Superior temporal gyrus (tissue), 1 donor: ENCODE data around the gene KDM3B.
"Not testable (repeated sequence)": the region's sequence is repeated elsewhere in the genome, so short reads cannot be mapped to it uniquely, and the experiment has no call there.

Experiments used
- DNase-seq: peaks from one replicate; pipeline ENCODE4 v3.0.0-alpha.2; 2016; ENCODE audit errors: extremely low spot score

The KDM3B gene

DNA sequence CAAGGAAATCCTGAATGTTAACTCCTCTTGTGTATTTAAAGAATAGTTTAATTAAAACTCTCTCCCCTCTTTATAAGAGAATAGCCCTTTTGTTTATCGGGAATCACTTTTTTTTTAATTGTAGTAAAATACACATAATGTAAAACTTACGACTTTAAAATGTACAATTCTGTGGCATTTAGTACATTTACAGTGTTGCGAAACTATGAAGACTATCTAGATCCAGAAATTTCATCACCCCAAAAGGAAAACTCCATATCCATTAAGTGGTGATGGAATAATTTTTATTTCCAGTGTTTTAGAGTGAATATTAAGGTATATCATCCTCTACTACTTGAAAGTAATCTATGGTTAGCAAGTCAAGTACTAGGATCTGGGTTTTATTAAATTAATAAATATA lies 36.8 kb downstream of the KDM3B start:
- DNase-seq = no peak

DNA sequence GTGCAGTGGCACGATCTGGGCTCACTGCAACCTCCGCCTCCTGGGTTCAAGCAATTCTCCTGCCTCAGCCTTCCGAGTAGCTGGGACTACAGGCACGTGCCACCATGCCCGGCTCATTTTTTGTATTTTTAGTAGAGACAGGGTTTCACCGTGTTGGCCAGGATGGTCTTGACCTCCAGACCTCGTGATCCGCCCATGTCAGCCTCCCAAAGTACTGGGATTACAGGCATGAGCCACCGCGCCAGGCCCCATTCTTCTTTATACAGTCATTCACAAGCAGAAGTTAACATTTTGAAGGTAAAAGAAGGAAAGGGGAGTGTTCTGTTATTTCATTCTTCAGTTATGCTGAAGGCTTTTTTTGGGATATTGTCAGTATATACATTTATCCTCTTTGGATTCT lies 37.4 kb downstream of the KDM3B start:
- not testable (repeated sequence) for DNase-seq

DNA sequence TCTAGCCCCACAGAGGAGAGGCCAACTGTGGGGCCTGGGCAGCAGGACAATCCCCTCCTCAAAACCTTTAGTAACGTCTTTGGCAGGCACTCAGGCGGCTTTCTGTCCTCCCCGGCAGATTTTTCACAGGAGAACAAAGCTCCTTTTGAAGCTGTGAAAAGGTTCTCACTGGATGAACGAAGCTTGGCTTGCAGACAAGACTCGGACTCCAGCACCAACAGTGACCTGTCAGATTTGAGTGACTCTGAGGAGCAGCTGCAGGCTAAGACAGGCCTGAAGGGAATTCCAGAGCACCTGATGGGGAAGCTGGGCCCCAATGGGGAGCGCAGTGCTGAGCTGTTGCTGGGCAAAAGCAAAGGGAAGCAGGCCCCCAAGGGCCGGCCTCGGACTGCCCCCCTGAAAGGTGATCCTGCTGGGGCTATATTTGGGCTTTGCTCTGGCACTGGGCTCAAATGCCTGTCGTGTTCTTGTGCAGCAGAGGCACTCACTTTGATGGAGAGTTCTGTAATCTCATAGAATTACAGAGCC lies 39.4 kb downstream of the KDM3B start:
- DNase-seq = peak; percentile 76

DNA sequence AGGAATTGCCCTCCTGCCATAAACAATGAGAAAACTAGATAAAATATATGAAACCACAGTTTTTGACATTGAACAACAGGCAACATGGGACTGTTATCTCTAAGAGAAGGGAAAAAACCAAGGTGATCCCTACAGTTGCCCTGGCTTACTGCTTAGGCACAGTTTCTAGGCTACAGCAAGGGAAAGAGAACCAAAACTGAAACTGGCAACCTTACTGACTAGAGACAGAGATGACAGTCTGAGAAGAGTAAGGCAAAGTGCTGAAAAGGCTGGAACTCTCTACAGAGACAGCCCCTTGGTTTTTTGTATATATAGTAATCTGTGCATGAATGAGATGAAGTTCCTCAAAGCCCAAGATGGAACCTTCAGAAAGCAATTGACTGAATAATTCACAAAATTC lies 50.2 kb downstream of the KDM3B start:
- no peak for DNase-seq

DNA sequence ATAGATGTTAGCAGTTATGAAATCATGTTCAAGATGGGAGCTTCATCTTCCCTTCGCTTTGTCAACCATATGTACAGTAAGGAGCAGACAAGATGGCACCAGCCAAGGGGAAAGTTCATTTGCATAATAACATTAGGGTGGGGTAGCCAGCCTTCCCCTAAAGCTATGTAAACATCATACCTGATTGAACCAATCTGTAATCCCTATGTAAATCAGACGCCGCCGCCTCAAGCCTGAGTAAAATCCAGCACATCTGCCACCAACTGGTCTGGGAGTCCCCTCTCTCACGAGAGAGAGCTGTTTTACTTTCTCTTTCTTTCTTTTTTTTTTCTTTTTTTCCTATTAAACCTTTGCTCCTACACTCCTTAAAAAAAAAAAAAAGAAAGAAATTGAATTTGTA lies 55.5 kb downstream of the KDM3B start:
- no peak for DNase-seq

DNA sequence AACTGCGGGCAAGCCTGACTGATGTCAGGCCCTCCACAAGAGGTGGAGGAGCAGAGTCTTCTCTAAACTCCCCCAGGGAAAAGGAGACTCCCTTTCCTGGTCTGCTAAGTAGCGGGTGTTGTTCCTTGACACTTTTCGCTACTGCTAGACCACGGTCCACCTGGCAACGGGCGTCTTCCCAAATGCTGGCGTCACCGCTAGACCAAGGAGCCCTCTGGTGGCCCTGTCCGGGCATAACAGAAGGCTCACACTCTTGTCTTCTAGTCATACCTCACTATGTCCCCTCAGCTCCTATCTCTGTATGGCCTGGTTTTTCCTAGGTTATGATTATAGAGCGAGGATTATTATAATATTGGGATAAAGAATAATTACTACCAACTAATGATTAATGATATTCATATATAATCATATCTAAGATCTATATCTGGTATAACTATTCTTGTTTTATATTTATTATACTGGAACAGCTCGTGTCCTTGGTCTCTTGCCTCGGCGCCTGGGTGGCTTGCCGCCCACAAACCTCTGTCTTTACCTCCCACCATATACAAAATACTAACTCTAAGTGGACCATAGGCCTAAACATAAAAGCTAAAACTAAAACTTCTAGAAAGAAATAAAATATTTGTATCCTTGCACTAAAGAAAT lies 58.6 kb downstream of the KDM3B start:
- DNase-seq = peak; percentile 69

DNA sequence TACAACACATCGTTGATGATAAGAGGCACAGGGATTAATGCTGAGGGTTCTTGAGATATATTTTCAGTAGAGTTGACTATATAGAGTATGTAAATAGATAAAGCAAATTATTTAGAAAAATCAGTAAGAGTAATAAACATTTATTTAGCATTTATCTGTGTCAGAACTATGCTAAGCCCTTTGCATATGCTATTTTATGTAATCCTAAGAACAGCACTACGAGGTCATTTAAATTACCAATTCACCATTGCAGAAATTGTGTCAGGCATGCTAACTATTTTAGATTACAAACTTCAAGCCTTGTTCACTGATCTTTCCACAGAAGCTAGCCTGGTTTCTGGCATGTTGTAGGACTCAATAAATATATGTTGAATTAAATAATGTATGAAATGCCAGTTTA lies 66.0 kb downstream of the KDM3B start:
- no peak for DNase-seq

DNA sequence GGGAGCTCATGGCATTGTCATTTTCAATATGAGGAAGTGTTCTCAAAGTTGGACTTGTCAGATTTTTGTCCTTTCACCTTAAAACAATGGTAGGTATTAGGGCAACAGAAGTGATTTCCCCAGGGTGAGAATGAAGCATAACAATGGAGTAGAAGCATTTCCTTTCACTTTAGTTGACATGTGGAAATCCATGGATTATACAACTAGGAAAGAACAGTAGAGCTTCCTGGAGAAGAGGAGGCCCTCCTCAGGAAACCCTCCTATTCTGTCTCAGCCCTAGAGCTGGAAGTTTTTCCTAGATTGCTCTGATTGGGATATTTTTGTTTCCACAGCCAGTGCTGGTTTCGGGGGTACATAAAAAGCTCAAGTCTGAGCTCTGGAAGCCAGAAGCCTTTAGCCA lies 72.6 kb downstream of the KDM3B start:
- DNase-seq = no peak

DNA sequence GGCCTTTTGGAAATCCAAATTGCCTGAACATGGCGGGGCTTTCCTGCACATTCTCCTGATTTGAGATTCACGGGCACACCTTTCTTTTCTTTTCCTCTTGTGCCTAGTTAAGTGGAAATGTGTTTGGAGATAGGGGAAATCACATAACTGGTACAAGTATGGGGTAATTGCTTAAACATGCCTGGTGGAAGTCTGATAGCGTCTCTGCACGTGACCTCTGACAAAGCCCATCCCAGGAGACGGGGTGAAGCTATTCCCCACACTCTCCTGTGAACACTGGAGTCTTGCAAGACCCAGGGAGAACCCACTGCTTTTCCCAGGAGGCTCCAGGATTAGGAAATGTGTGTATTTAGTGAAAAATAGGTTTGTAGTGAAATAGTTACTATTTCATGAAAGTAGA lies 83.5 kb downstream of the KDM3B start:
- no peak for DNase-seq

DNA sequence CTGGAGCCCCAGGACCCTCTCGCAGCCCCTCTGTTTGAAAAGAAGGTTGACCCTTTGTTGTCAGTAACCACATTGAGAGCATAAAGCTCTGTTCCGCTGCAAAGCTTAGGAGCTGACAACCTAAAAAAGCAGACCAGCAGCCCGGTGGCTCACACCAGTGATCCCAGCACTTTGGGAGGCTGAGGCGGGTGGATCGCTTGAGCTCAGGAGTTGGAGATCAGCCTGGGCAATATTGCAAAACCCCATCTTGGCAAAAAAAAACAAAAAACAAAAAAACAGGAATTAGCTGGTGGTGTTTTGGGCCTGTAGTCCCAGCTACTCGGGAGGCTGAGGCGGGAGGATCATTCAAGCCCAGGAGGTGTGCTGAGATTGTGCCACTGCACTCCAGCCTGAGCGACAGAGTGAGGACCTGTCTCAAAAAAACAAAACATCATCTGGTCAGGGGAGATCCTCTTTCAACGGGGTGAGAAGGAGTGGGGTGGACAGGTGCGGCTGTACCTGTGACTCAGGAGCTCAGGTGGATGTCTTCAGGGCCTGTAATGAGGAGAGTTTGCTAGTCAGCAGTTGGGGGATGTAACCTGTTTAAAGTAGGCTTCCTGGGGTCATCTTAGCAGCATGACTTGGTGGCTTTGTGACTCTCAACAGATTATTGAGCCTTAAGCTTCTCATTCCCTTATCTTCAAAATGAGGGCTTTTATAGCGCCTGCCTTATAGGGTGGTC lies 85.7 kb downstream of the KDM3B start:
- DNase-seq = no peak

DNA sequence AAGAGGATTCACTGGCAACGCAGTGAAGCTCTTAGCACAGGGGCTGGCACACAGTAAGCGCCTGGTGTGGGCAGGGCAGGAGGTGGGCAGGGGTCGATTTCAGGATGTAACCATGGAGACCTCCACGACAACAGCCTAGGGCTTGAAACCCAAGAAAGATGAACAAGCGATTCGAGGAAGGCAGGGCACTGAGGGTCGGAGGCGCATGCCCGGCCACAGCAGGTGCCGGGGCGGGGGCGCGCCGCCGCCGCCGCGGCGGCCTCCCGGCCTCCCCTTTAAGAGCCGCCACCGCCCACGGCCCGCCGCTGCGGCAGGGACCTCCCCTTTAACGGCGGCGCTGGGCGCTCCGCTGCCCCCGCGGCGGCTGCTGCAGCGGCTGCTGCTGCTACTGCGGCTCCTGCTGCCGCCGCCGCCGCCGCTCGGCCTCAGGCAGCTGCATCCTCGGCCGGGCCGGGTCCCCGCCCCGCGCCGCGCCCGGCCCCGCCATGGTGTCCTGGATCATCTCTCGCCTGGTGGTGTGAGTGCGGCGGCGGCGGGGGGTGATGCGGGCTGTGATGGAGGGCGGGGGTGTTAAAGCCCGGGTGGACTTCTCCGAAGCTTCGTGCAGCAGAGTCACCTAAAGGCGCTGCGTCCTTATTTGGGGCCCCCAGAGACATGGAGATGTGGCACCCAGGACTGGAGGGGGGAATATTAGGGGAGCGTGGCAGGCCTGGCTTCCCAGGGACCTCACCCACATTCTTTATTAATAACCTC lies 86.4 kb downstream of the KDM3B start, which contains the start of gene REEP2:
Gene REEP2 (plus strand): TSS at position 334 of the 753 bp plus-strand sequence. CDS start 152 bp downstream, at position 486.
- DNase-seq = peak; percentile 43

DNA sequence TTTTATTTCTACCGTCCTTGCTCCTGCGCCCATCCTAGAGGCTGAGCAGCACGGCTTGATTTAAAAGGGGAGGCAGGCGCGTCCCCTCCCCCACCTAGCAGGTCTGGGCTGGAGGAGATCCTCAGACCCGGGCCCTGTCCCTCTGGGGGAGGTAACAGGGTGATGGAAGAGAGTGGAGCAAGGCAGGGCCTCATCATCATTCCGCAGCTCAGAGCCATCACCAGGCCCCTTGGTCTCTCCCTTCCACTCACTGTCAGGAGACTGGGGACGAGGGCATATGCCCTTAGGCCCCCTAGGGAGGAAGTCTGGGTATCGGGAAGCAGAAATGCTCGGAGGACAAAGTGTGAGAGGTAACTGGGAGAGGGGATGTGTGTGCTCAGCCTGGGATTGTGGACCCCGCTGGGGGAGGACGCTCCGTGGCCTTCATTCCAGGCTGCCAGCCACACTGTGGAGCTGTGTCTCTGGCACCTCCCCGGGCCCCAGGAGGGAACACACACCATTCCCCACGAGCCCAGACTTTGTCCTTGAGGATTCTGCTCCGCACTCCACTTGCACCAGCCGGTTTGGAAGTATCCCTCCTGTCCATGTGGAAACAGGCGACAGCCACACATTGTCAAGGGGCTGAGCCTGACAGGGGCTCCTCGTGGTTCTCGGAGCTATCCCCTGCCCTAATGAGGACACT lies 87.1 kb downstream of the KDM3B start:
- DNase-seq = peak; percentile 32

DNA sequence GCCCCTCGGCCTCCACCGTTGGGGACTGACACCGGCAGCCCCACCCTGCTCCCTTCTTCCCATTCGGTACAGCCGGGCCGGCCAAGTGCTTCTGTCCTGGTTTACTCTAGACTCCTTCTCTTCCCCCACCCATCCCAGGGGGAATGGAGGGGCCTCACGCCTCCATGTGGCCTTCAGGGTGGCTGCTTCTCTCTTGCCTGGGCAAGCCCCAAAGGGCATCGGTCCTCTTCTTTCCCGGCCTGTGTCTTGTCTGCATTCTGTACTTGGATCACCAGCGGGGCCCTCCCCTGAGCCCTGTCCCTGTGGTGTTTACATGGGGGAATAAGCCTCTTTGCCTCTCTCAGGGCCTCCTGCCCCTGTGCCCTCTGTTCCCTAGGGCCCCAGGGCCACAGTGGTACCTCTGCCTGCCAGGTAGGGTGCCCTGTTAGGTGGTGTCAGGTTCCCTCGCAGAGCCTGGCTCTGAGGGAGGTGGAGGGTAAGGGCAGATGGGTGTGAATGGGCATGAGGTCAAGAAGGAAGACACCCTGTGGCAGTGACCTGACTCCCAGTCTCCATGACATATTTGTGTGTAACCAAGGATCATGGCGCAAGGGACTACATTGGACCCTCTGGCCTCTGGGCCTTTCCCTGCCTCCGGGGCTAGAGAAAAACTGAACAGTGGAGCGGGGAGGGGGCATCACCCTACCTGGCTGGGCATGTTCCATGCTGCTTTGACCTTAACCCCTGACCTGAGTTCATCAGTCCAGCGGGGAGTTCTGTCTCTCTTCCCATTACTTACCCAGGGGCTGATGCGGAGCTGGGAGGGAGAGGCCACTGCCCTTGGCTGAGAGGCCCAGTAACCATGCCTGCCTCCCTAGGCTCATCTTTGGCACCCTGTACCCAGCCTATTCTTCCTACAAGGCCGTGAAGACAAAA lies 87.9 kb downstream of the KDM3B start:
- no peak for DNase-seq

DNA sequence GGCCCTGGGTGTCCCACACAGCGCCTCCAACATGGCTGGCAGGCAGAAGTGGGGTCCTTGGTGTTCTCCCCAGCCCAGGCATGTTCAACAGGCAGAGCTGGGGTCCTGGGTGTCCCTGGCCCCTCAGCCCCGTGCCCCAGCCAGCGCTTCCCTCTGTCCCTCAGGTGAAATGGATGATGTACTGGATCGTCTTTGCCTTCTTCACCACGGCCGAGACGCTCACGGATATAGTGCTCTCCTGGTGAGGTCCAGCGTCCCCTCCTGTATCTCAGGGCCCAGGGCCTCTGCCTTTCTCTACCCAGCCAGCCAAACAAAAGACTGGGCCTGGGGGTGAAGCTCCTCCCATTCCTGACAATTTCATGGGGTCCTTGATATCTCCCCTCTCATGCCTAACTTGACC lies 88.7 kb downstream of the KDM3B start:
- DNase-seq = no peak

DNA sequence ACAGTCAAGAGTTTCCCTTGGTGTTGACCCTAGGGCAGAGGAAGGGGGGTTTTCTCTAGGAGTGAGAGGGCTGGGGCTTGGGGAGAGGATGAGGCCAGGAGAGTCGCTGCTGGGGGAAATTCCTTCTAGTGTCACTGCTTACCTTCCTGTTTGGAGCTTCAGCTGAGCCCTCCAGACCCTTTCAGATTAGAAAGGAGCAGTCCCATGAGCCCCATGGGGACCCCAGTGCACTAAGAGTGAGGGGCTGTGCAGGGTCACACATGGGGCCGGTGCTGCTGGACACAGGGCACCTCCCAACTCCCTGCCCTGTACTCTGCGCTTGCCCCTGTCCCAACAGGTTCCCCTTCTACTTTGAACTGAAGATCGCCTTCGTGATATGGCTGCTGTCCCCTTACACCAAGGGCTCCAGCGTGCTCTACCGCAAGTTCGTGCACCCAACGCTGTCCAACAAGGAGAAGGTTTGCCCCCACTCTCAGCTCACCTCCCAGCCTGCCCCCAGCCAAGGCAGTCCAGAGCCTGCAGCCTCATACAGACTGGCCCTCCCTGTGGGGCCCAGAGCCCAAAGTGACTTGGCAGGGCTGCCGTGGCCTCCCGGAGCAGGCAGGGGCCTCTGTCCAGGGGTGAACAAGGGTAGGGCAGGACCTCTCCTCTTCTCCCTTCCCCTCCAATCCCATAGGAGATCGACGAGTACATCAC lies 91.7 kb downstream of the KDM3B start:
- DNase-seq = no peak

DNA sequence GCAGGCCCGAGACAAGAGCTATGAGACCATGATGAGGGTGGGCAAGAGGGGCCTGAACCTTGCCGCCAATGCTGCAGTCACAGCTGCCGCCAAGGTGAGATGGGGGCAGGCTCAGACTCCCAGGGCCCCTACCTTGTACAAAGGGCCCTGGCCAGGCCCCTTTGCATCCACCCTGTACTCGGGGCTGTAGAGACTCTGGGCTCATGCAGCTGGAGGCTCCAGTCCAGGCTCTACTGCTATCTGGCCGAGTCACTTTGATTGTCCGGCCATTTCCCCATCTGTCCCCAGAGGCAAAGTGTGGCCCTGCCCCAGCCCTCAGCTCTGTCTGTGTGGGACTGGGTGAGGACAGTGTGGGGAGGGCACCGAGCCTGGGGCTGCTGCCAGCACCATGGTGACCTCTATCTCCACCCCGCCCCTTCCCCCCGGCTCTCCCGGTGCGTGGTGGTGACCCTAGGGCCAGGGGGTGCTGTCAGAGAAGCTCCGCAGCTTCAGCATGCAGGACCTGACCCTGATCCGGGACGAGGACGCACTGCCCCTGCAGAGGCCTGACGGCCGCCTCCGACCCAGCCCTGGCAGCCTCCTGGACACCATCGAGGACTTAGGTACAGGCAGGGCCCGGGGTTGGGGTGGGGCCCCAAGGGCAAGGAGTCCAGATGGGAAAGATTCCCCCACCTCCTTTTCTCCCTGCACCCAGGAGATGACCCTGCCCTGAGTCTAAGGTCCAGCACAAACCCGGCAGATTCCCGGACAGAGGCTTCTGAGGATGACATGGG lies 92.5 kb downstream of the KDM3B start:
- no peak for DNase-seq

DNA sequence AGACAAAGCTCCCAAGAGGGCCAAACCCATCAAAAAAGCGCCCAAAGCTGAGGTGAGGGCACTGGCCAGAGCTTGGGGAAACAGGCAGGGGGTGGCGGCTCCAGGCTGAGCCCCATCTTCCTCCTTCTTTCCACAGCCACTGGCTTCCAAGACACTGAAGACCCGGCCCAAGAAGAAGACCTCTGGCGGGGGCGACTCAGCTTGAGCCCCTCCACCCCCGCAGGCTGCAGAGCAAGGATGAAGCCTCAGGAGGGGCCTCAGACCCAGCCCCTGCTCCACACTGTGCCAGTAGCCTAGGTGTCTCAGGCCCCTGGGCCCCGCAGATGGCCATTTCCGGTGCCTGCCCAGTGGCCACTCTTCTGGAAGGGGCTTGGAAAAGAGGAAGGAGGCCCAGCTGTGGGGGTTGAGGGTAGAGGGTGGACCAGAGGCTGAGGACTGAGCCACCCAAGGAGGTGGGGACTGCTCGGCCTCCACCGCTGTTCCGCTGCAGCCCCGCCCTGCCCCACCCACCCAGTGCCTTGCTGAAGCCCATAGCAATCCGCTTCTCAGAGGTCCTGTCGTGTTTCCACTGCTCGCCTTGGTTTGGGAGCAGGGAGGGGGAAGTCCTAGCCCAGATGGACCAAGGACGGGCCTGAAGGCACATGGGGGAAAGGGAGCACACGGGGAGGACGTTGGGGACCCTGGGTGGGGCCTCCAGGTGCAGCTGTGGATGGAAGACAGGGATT lies 93.2 kb downstream of the KDM3B start:
- DNase-seq = no peak

DNA sequence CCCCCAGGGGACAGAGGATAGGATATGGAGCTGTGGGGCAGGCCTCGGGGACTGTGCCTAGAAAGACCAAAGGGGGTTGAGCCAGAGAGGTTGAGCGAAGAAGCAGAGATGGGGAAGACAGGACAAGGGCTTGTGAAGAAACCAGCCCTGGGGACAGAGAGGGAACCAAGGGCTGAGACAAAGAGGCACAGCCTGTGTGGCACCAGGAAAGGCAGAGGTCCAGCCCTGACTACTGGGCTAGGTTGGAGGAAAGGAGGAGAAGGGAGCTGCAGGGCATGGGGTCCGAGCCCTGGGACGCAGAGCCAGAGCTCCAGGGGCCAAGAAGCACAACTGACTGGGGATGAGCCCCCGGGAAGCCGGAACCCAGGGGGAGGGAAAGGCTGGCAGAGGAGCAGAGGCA lies 95.6 kb downstream of the KDM3B start:
- no peak for DNase-seq
